Gastrocnemius medialis (tissue), 4 donors: ENCODE measurements around the gene CCDC177.

Experiments used
- POLR2A ChIP-seq, 2 donors: fragments of 450-650 bp; IDR thresholded peaks; one replicate each; pipeline ENCODE4 v1.6.1; 2017; ENCODE audit warnings: antibody characterized with exemption in 2 of 2, mild to moderate bottlenecking in 2 of 2, moderate library complexity in 2 of 2
- TF ChIP-seq, protein P1 (sequence below), 5 experiments: fragments of 450-650 bp in 3 of 5; fragments of 200-600 bp in 2 of 5; sonication (generic) in 2 of 5; IDR thresholded peaks in 4 of 5; conservative IDR thresholded peaks in 1 of 5; 1 replicate in 4 of 5; 2 replicates in 1 of 5; pipeline ENCODE4 v1.5.1; 2016 to 2019; ENCODE audit warnings: antibody characterized with exemption in 5 of 5, mild to moderate bottlenecking in 3 of 5, moderate library complexity in 3 of 5

GRCh38 chr14:69587389-69587788, 12.7 kb upstream of the CCDC177 start:
- TF ChIP-seq, protein P1, sequence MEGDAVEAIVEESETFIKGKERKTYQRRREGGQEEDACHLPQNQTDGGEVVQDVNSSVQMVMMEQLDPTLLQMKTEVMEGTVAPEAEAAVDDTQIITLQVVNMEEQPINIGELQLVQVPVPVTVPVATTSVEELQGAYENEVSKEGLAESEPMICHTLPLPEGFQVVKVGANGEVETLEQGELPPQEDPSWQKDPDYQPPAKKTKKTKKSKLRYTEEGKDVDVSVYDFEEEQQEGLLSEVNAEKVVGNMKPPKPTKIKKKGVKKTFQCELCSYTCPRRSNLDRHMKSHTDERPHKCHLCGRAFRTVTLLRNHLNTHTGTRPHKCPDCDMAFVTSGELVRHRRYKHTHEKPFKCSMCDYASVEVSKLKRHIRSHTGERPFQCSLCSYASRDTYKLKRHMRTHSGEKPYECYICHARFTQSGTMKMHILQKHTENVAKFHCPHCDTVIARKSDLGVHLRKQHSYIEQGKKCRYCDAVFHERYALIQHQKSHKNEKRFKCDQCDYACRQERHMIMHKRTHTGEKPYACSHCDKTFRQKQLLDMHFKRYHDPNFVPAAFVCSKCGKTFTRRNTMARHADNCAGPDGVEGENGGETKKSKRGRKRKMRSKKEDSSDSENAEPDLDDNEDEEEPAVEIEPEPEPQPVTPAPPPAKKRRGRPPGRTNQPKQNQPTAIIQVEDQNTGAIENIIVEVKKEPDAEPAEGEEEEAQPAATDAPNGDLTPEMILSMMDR (IDR thresholded peaks at IDR 0.05 in 4 of 5, conservative IDR thresholded peaks at IDR 0.05 in 1 of 5): no peak
- TF ChIP-seq POLR2A (IDR thresholded peaks at IDR 0.05): no peak
